Endothelial cell of umbilical vein (primary cell): ENCODE results near the gene ADIPOR2. TPM values are rescaled to one million over a fixed set of nuclear protein-coding genes. Genes with fewer than 3 reads are reported as not detected.

Experiments
- BruUV-seq: library from RNA; stranded (reverse); fragments of 400-500 nt; replicated peaks from 2 replicates; lab custom pipeline; 2021; lab: Mats Ljungman, UMichigan
- CTCF ChIA-PET: fragments of 300-600, 350-600 bp; sonication (Branson Sonifier 250); formaldehyde crosslinking; loops from one replicate; lab custom pipeline; 2021; ENCODE audit warnings: antibody characterized with exemption, inconsistent platforms; lab: Charles Lee
- POLR2A ChIA-PET: fragments of 300-600, 350-600 bp; sonication (Branson Sonifier 250); formaldehyde crosslinking; loops from one replicate; lab custom pipeline; 2021; ENCODE audit warnings: antibody characterized with exemption, inconsistent platforms; lab: Charles Lee
- DNase-seq: peaks from one replicate; pipeline ENCODE4 v3.0.0-alpha.2; 2011; ENCODE audit warnings: low read depth, low spot score
- FAIRE-seq: peaks from 2 replicates; lab custom pipeline; 2011; peaks lifted over from hg19 to GRCh38; lab: Jason Lieb, UNC
- H2AFZ ChIP-seq: 2 replicates; pipeline ENCODE4 v1.6.0; 2012; ENCODE audit warnings: low read depth, low read length, control low read depth, inconsistent platforms
- H3K27ac ChIP-seq: 2 replicates; pipeline ENCODE4 v1.5.1; 2011; ENCODE audit warnings: low read depth, mild to moderate bottlenecking, control low read depth, low read length, moderate library complexity; ENCODE audit not compliant: insufficient read depth
- H3K27me3 ChIP-seq, 2 experiments: 2 replicates each; pipeline versions ENCODE4 v1.6.0 to v1.6.1; 2011; ENCODE audit warnings: low read length in 2 of 2, mixed read lengths in 1 of 2; ENCODE audit not compliant: control insufficient read depth in 2 of 2, insufficient read depth in 2 of 2
- H3K36me3 ChIP-seq, 2 experiments: 2 replicates in 1 of 2; 3 replicates in 1 of 2; pipeline ENCODE4 v1.5.1; 2011; ENCODE audit warnings: low read length in 2 of 2, mild to moderate bottlenecking in 1 of 2, moderate library complexity in 1 of 2; ENCODE audit not compliant: control insufficient read depth in 2 of 2, insufficient read depth in 2 of 2; ENCODE audit errors: extremely low read depth in 1 of 2
- H3K4me1 ChIP-seq: 3 replicates; pipeline ENCODE4 v1.5.1; 2011; ENCODE audit warnings: mild to moderate bottlenecking, low read length; ENCODE audit not compliant: control insufficient read depth, insufficient read depth; ENCODE audit errors: extremely low read depth
- H3K4me2 ChIP-seq: 2 replicates; pipeline ENCODE4 v1.6.1; 2011; ENCODE audit warnings: low read length, control low read depth, mixed read lengths; ENCODE audit not compliant: insufficient read depth
- H3K4me3 ChIP-seq, 3 experiments: fragments of 200-600 bp in 1 of 3; sonication (generic), shearing (Covaris generic) in 1 of 3; replicated peaks in 1 of 3; 2 replicates each; pipeline ENCODE4 v1.5.1; 2011 to 2016; ENCODE audit warnings: control low read depth in 3 of 3, low read length in 3 of 3, mild to moderate bottlenecking in 2 of 3, inconsistent platforms in 1 of 3, low read depth in 1 of 3, moderate library complexity in 1 of 3; ENCODE audit not compliant: insufficient read depth in 1 of 3
- H3K79me2 ChIP-seq: 2 replicates; pipeline ENCODE4 v1.6.0; 2012; ENCODE audit warnings: low read length, inconsistent platforms; ENCODE audit not compliant: control insufficient read depth, insufficient read depth
- H3K9ac ChIP-seq: replicated peaks from 2 replicates; pipeline ENCODE3; 2011; ENCODE audit warnings: low read length, control low read depth; ENCODE audit not compliant: insufficient read depth; ENCODE audit errors: extremely low read depth
- H3K9me1 ChIP-seq: replicated peaks from 3 replicates; pipeline ENCODE4 v1.6.0; 2011; ENCODE audit warnings: mild to moderate bottlenecking, low read length; ENCODE audit not compliant: control insufficient read depth, insufficient read depth; ENCODE audit errors: extremely low read depth
- H3K9me3 ChIP-seq: replicated peaks from 2 replicates; pipeline ENCODE4 v1.5.1; 2012; ENCODE audit warnings: low read length, inconsistent platforms; ENCODE audit not compliant: control insufficient read depth, insufficient read depth
- H4K20me1 ChIP-seq: replicated peaks from 2 replicates; pipeline ENCODE3; 2011; ENCODE audit warnings: mild to moderate bottlenecking, low read length; ENCODE audit not compliant: control insufficient read depth, insufficient read depth; ENCODE audit errors: extremely low read depth
- CTCF ChIP-seq, 2 donors: IDR thresholded peaks; 1 replicate in 1 of 2; 2 replicates in 1 of 2; pipeline ENCODE4 v1.5.1; 2011; ENCODE audit warnings: low read length in 2 of 2, mild to moderate bottlenecking in 2 of 2, moderate library complexity in 2 of 2, control low read depth in 1 of 2, inconsistent platforms in 1 of 2, low read depth in 1 of 2; ENCODE audit not compliant: insufficient read depth in 1 of 2; ENCODE audit errors: extremely low read depth in 1 of 2
- EZH2 ChIP-seq: IDR thresholded peaks from 2 replicates; pipeline ENCODE4 v1.6.1; 2012; ENCODE audit warnings: borderline replicate concordance, low read depth, mild to moderate bottlenecking, moderate library complexity, low read length, inconsistent platforms; ENCODE audit not compliant: severe bottlenecking
- FOS ChIP-seq: IDR thresholded peaks from 2 replicates; pipeline ENCODE4 v1.6.1; 2011; ENCODE audit warnings: mild to moderate bottlenecking, low read length, moderate library complexity, borderline replicate concordance; ENCODE audit not compliant: insufficient read depth
- GATA2 ChIP-seq: IDR thresholded peaks from 2 replicates; pipeline ENCODE4 v1.7.0; 2011; ENCODE audit warnings: low read depth, mild to moderate bottlenecking, moderate library complexity, mixed read lengths, low read length; ENCODE audit not compliant: insufficient read length, insufficient read depth
- JUN ChIP-seq: IDR thresholded peaks from 2 replicates; pipeline ENCODE4 v1.6.1; 2011; ENCODE audit warnings: borderline replicate concordance, low read depth; ENCODE audit not compliant: insufficient read length, insufficient read depth
- MYC ChIP-seq: IDR thresholded peaks from one replicate; pipeline ENCODE4 v1.6.1; 2011; ENCODE audit warnings: mild to moderate bottlenecking, low read depth, low read length
- POLR2A ChIP-seq: IDR thresholded peaks from 2 replicates; pipeline ENCODE4 v1.6.1; 2012; ENCODE audit warnings: low read depth, mild to moderate bottlenecking, control low read depth, low read length
- POLR2AphosphoS5 ChIP-seq: IDR thresholded peaks from 2 replicates; pipeline ENCODE4 v1.6.1; 2012; ENCODE audit warnings: low read depth, mild to moderate bottlenecking, control low read depth, low read length, moderate library complexity; ENCODE audit not compliant: insufficient read depth
- dilution Hi-C: fragments of 300-500 bp; cut with MboI; formaldehyde crosslinking; loops from one replicate; pipeline ENCODE4 v1.15.0; 2019; ENCODE audit warnings: low sequenced_read_pairs; ENCODE audit not compliant: extremely low pct_ligation_motif_present
- intact Hi-C: fragments of 100-400 bp; cut with micrococcal nuclease; formaldehyde crosslinking; loops from one replicate; pipeline ENCODE4 v1.10.0; 2022
- polyA plus RNA-seq, 4 experiments: library from polyadenylated mRNA; depleted of rRNA in 3 of 4; stranded (reverse) in 3 of 4; unstranded in 1 of 4; fragments of >200 nt; gene quantifications; 2 replicates each; pipeline versions ENCODE4 v1.2.1 to v1.2.3, GENCODE V29; 2011 to 2012; ENCODE audit warnings: missing spikeins in 1 of 4
- total RNA-seq: library from RNA; stranded (reverse); gene quantifications from 2 replicates; pipeline ENCODE4 v1.2.3, GENCODE V29; 2021
- TF ChIP-seq, protein P1 (sequence below): IDR thresholded peaks from 2 replicates; pipeline ENCODE4 v1.6.1; 2011; ENCODE audit not compliant: insufficient read depth, insufficient read length

Gene ADIPOR2
- total and polyA plus RNA-seq, 2 donors (not counting 3 experiments of a cell fraction or from before 2014, with no cell fraction given) = 22.5 to 57.3 TPM

DNA sequence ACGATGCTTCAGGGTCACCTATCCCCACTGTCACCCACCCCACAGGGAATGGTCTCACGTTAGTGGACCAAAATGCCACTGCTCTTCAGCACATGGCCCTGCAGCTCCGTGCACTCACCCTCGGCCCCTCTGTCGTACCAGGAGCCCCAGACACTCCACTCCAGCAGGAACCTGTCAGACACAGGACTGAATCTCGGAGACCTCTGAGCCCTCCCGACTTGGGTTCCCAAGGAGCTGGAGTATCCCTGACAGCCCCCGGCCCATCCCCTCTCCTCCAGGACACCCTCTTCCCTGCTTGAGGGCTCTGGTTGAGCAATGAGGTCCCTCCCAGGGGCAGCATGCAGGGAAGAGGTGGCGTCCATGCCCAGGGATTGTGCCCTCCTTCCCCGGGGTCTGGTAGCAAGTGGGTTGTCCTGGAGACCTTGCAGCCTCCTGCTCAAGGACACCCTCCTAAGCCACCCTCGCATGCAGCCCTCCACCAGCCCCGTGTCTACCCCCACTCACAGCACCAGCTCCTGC lies 109.1 kb downstream of the ADIPOR2 start:
- ChIA-PET POLR2A (no interaction called here), CTCF (interaction anchor here (5.5 kb wide), 1 partner anchor 140 kb away, joined by 87 read pairs; no protein-coding TSS in a partner anchor)
- dilution Hi-C loops = no loop called here
- no peak overlapping the region for H3K4me2 ChIP-seq
- no peak overlapping the region for H3K4me3 ChIP-seq
- no peak overlapping the region for H3K9ac ChIP-seq
- FAIRE-seq = no peak
- H3K4me1 ChIP-seq = peaks cover 12% of the 10 kb centered on the region
- intact Hi-C loops = no loop called here
- no peaks in the 10 kb centered on the region for H3K9me3 ChIP-seq
- TF ChIP-seq EZH2 = no peak
- TF ChIP-seq FOS = no peak
- TF ChIP-seq MYC = no peak
- no peak for TF ChIP-seq POLR2A
- TF ChIP-seq CTCF (IDR thresholded peaks at IDR 0.05; ENCODE audit: extremely low read depth in 1 of 2, insufficient read depth in 1 of 2, low read depth in 1 of 2, low read length in 2 of 2) = no peak
- TF ChIP-seq GATA2 = no peak
- TF ChIP-seq POLR2AphosphoS5 = no peak
- TF ChIP-seq, protein P1, sequence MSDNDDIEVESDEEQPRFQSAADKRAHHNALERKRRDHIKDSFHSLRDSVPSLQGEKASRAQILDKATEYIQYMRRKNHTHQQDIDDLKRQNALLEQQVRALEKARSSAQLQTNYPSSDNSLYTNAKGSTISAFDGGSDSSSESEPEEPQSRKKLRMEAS = no peak
- no peak for TF ChIP-seq JUN
- no peak overlapping the region for H2AFZ ChIP-seq
- BruUV-seq = no TSS peak
- no peaks in the 10 kb centered on the region for H3K27me3 ChIP-seq
- H3K79me2 ChIP-seq = no peaks in the 10 kb centered on the region
- no peak for DNase-seq
- H3K27ac ChIP-seq = no peak overlapping the region
- no peaks in the 10 kb centered on the region for H3K36me3 ChIP-seq
- H3K9me1 ChIP-seq = no peaks in the 10 kb centered on the region
- H4K20me1 ChIP-seq = no peaks in the 10 kb centered on the region
